B cell (primary cell): Measurements from ENCODE around the gene TTC23. TPM values are rescaled to one million over a fixed set of nuclear protein-coding genes. Genes with fewer than 3 reads are reported as not detected.
A peak's percentile ranks its signal among the peaks of the same experiment; 100 is the strongest.

ENCODE experiments used
- ATAC-seq: fragments of 200-7000 bp; cut with Tn5 transposase; one replicate; pipeline ENCODE4 v1.10.0; 2021; ENCODE audit warnings: low read depth, mild to moderate bottlenecking, moderate number of reproducible peaks, moderate library complexity
- CTCF ChIA-PET: fragments of 350-600 bp; sonication (Branson Sonifier 250); formaldehyde crosslinking; loops from one replicate; lab custom pipeline; 2021; ENCODE audit warnings: antibody characterized with exemption, inconsistent platforms; lab: Charles Lee
- POLR2A ChIA-PET: fragments of 350-600 bp; sonication (Branson Sonifier 250); formaldehyde crosslinking; loops from one replicate; lab custom pipeline; 2021; ENCODE audit warnings: antibody characterized with exemption; lab: Charles Lee
- DNase-seq: peaks from one replicate; pipeline ENCODE4 v3.0.0; 2013
- H2AFZ ChIP-seq: 2 replicates; pipeline ENCODE4 v1.6.1; 2012; ENCODE audit warnings: mild to moderate bottlenecking, low read depth, low read length; ENCODE audit not compliant: insufficient read depth, poor library complexity, severe bottlenecking
- H3K27ac ChIP-seq, 2 donors: 1 replicate in 1 of 2; 2 replicates in 1 of 2; pipeline ENCODE4 v1.5.1; 2012 to 2013; ENCODE audit warnings: low read length in 2 of 2, mild to moderate bottlenecking in 2 of 2, moderate library complexity in 1 of 2
- H3K27me3 ChIP-seq, 4 experiments: fragments of 200-600 bp in 1 of 4; sonication (generic) in 1 of 4; replicated peaks in 1 of 4; 1 replicate in 2 of 4; 2 replicates in 2 of 4; pipeline versions ENCODE4 v1.6.1 to v1.7.0; 2013 to 2016; ENCODE audit warnings: low read length in 3 of 4, mild to moderate bottlenecking in 2 of 4, mixed read lengths in 1 of 4, moderate library complexity in 1 of 4; ENCODE audit not compliant: insufficient read depth in 4 of 4, control insufficient read depth in 3 of 4; ENCODE audit errors: control extremely low read depth in 1 of 4
- H3K36me3 ChIP-seq, 2 experiments: replicated peaks in 1 of 2; 1 replicate in 1 of 2; 2 replicates in 1 of 2; pipeline versions ENCODE4 v1.6.1 to v1.7.1; 2013; ENCODE audit warnings: low read length in 1 of 2; ENCODE audit not compliant: insufficient read depth in 2 of 2, control insufficient read depth in 1 of 2; ENCODE audit errors: control extremely low read depth in 1 of 2, extremely low read depth in 1 of 2
- H3K4me1 ChIP-seq, 2 donors: fragments of 200-600 bp in 1 of 2; sonication (generic) in 1 of 2; 1 replicate in 1 of 2; 2 replicates in 1 of 2; pipeline versions ENCODE4 v1.5.1 to v1.6.1; 2013 to 2017; ENCODE audit warnings: low read length in 2 of 2; ENCODE audit not compliant: control insufficient read depth in 2 of 2, insufficient read depth in 2 of 2
- H3K4me2 ChIP-seq: replicated peaks from 2 replicates; pipeline ENCODE3; 2012; ENCODE audit warnings: mild to moderate bottlenecking, low read depth, low read length; ENCODE audit not compliant: poor library complexity, severe bottlenecking
- H3K4me3 ChIP-seq, 5 experiments: fragments of 200-600 bp in 1 of 5; sonication (generic) in 1 of 5; 1 replicate in 3 of 5; 2 replicates in 2 of 5; pipeline versions ENCODE4 v1.5.1 to v1.7.0; 2011 to 2016; ENCODE audit warnings: low read length in 4 of 5, mild to moderate bottlenecking in 4 of 5, low read depth in 2 of 5, control low read depth in 1 of 5, moderate library complexity in 1 of 5; ENCODE audit not compliant: insufficient read depth in 1 of 5; ENCODE audit errors: control extremely low read depth in 1 of 5, extremely low read depth in 1 of 5
- H3K79me2 ChIP-seq: fragments of 200-600 bp; sonication (generic); one replicate; pipeline ENCODE4 v1.6.0; 2016; ENCODE audit warnings: low read length; ENCODE audit not compliant: control insufficient read depth, insufficient read depth
- H3K9ac ChIP-seq: fragments of 200-600 bp; sonication (generic); 2 replicates; pipeline ENCODE4 v1.6.1; 2017; ENCODE audit warnings: mild to moderate bottlenecking, low read length, moderate library complexity
- H3K9me3 ChIP-seq, 3 donors: one replicate each; pipeline versions ENCODE4 v1.6.1 to v1.7.1; 2013; ENCODE audit warnings: low read length in 2 of 3; ENCODE audit not compliant: control insufficient read depth in 2 of 3, insufficient read depth in 1 of 3; ENCODE audit errors: control extremely low read depth in 1 of 3
- H4K20me1 ChIP-seq: 2 replicates; pipeline ENCODE4 v1.6.0; 2012; ENCODE audit warnings: mild to moderate bottlenecking, low read length; ENCODE audit not compliant: insufficient read depth, control insufficient read depth, poor library complexity, severe bottlenecking
- H3K27ac Mint-ChIP-seq: one replicate; pipeline ENCODE4 v1.8.0; 2021; ENCODE audit warnings: mixed read lengths
- H3K27me3 Mint-ChIP-seq: one replicate; pipeline ENCODE4 v1.8.0; 2021; ENCODE audit warnings: mixed read lengths
- H3K4me1 Mint-ChIP-seq: one replicate; pipeline ENCODE4 v1.8.0; 2021; ENCODE audit warnings: mixed read lengths
- H3K4me3 Mint-ChIP-seq: one replicate; pipeline ENCODE4 v1.8.0; 2021; ENCODE audit warnings: mixed read lengths
- H3K9me3 Mint-ChIP-seq: one replicate; pipeline ENCODE4 v1.8.0; 2022; ENCODE audit warnings: mixed read lengths; ENCODE audit not compliant: insufficient read depth
- EZH2 ChIP-seq: IDR thresholded peaks from 2 replicates; pipeline ENCODE4 v1.6.1; 2012; ENCODE audit warnings: borderline replicate concordance, low read depth, mild to moderate bottlenecking, moderate library complexity, low read length; ENCODE audit not compliant: insufficient read depth, poor library complexity, severe bottlenecking
- WGBS: methylation state at CpG from one replicate; pipeline ENCODE4 v1.1.5; 2013; ENCODE audit warnings: missing lambda C conversion rate; ENCODE audit not compliant: insufficient coverage; 5-methylcytosine and 5-hydroxymethylcytosine counted together
- intact Hi-C: fragments of 100-400 bp; cut with micrococcal nuclease; formaldehyde crosslinking; loops from one replicate; pipeline ENCODE4 v1.10.0; 2022
- polyA plus RNA-seq: library from polyadenylated mRNA; depleted of rRNA; stranded (reverse); fragments of >200 nt; gene quantifications from 2 replicates; pipeline ENCODE4 v1.2.3, GENCODE V29; 2012
- total RNA-seq, 2 donors: library from RNA; stranded (reverse); fragments of 120-200 nt in 1 of 2; gene quantifications; 1 replicate in 1 of 2; 2 replicates in 1 of 2; pipeline versions ENCODE4 v1.2.3 to v1.2.4, GENCODE V29; 2013 to 2022
- TF ChIP-seq, protein P1 (sequence below): fragments of 200-600 bp; IDR thresholded peaks from one replicate; pipeline ENCODE4 v1.8.0; 2022; ENCODE audit warnings: antibody characterized with exemption, mild to moderate bottlenecking

The TTC23 gene
- total and polyA plus RNA-seq, 2 donors (not counting 1 experiment from before 2014, with no cell fraction given) = 0.15 to 1.9 TPM

DNA sequence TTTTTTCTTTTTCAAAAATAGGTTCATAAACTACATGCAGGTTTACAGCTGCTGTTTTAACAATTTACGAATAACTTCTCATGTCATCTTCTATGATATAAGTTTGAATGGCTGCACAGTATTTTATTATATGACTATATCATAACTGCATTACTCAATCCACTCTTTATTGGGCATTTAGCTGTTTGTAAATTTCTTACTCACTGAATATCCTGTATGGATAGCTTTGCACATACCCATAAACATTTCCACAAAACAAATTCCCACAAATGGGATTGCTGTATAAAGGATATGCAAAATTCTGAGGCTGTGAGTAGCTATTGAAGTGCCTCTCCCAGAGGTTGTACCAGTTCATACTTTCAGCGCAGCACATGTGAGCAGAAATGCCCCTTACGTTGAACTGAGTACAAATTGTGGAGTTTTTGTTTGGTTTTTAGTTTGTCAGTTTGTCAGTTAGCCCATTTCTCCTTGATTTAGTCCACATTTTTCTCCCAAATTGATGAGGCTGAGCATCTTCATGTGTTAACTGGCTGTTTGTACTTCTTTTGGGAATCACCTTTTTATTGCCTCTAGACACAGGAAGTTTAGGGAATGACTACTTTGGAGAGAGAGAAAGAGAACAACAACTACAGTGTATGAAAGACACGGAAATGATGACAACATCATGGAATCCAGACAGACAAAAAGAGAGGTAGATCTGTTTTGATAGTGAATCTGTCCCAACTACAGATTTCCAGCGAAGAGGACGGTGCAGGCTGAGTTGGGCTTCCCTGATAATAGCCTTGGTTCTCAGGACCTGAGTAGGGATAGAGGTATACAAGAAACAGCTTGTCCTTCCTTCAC, 24.8 kb downstream of the TTC23 start:
- ATAC-seq = no peak
- Histone ChIP-seq H3K36me3 (no peaks in the 10 kb centered on the region), H3K4me3 (no peak overlapping the region), H3K4me1 (no peaks in the 10 kb centered on the region), H3K27ac (no peak overlapping the region), H3K4me2 (no peak overlapping the region), H3K79me2 (no peaks in the 10 kb centered on the region), H3K9ac (no peak overlapping the region), H4K20me1 (no peaks in the 10 kb centered on the region), H3K27me3 (no peaks in the 10 kb centered on the region), H3K9me3 (no peaks in the 10 kb centered on the region), H2AFZ (no peak overlapping the region)
- intact Hi-C loops = no loop called here
- CTCF ChIA-PET = interaction anchor here (1.2 kb wide), 1 partner anchor 11 kb away, joined by 3 read pairs; no protein-coding TSS in a partner anchor
- Mint-ChIP-seq H3K4me1 (no peaks in the 10 kb centered on the region), H3K4me3 (no peak overlapping the region), H3K9me3 (no peaks in the 10 kb centered on the region), H3K27me3 (no peaks in the 10 kb centered on the region), H3K27ac (no peak overlapping the region)
- POLR2A ChIA-PET = no interaction called here
- WGBS = 100% methylated on average over 3 of the region's 6 CpGs
- TF ChIP-seq, protein P1, sequence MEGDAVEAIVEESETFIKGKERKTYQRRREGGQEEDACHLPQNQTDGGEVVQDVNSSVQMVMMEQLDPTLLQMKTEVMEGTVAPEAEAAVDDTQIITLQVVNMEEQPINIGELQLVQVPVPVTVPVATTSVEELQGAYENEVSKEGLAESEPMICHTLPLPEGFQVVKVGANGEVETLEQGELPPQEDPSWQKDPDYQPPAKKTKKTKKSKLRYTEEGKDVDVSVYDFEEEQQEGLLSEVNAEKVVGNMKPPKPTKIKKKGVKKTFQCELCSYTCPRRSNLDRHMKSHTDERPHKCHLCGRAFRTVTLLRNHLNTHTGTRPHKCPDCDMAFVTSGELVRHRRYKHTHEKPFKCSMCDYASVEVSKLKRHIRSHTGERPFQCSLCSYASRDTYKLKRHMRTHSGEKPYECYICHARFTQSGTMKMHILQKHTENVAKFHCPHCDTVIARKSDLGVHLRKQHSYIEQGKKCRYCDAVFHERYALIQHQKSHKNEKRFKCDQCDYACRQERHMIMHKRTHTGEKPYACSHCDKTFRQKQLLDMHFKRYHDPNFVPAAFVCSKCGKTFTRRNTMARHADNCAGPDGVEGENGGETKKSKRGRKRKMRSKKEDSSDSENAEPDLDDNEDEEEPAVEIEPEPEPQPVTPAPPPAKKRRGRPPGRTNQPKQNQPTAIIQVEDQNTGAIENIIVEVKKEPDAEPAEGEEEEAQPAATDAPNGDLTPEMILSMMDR = no peak
- no peak for TF ChIP-seq EZH2
- no peak for DNase-seq

DNA sequence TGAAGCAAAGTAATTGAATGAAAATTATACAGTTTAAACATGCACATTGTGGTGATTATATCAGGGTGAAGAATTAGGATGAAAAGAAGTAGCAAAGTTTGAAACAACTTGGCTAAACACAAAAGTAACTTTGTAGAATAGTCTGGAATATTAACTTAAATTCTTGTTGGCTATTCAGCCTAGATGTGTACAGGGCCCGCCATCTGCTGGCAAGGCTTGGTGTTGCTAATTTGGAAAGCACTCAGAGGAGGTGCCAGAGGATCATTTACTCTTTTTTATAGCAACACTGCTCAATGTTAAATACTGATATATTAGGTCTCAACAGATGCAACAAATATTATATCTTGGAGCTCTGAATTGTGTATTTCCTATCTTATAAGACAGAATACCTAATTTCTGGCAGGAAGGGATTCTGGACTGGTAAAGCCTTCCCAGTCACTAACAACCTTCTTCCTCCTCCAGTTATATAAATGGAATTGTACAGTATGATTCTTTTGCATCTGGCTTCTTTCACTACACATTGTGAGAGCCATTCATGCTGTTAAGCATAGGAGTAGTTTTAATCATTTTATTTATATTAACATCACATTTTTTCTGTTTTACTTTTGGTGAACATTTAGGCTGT, 36.1 kb downstream of the TTC23 start:
- Histone ChIP-seq H3K9ac (no peak overlapping the region), H3K27me3 (no peaks in the 10 kb centered on the region), H3K4me3 (no peak overlapping the region), H3K9me3 (no peaks in the 10 kb centered on the region), H3K36me3 (no peaks in the 10 kb centered on the region), H3K4me2 (no peak overlapping the region), H3K27ac (no peak overlapping the region), H3K79me2 (no peaks in the 10 kb centered on the region), H4K20me1 (no peaks in the 10 kb centered on the region), H2AFZ (no peak overlapping the region), H3K4me1 (no peaks in the 10 kb centered on the region)
- no CpG with 5 or more reads among the region's 1 CpG for WGBS
- no peak overlapping the region for H3K4me3 Mint-ChIP-seq
- ChIA-PET POLR2A (no interaction called here), CTCF (interaction anchor here (0.7 to 1.3 kb wide), 8 partner anchors 11 to 1607 kb away, joined by 3 to 4 read pairs (median 3); no protein-coding TSS in a partner anchor)
- DNase-seq (peak; percentile 50), ATAC-seq (peak; percentile 61)
- H3K4me1 Mint-ChIP-seq = no peaks in the 10 kb centered on the region
- no peaks in the 10 kb centered on the region for H3K27me3 Mint-ChIP-seq
- intact Hi-C loops = loop anchor here (1.0 to 2.0 kb wide), 2 partner anchors 113 to 432 kb away; no protein-coding TSS in a partner anchor
- no peaks in the 10 kb centered on the region for H3K9me3 Mint-ChIP-seq
- TF ChIP-seq, protein P1 = peak; percentile 89
- no peak for TF ChIP-seq EZH2
- H3K27ac Mint-ChIP-seq = no peak overlapping the region
